Right ventricle myocardium inferior (tissue), 1 donor: ENCODE data around the gene TNFAIP2. TPM values are rescaled to one million over a fixed set of nuclear protein-coding genes. Genes with fewer than 3 reads are reported as not detected.
"Not testable (repeated sequence)": the region's sequence is repeated elsewhere in the genome, so short reads cannot be mapped to it uniquely, and the experiment has no call there.

Source experiments
- ATAC-seq: fragments of 200-7000 bp; cut with Tn5 transposase; one replicate; pipeline ENCODE4 v1.9.1; 2020; ENCODE audit warnings: mild to moderate bottlenecking, moderate library complexity
- DNase-seq: peaks from one replicate; pipeline ENCODE4 v3.0.0; 2021; ENCODE audit errors: missing footprints
- intact Hi-C: fragments of 100-400 bp; cut with DNase I; formaldehyde crosslinking; loops from one replicate; pipeline ENCODE4 v1.11.0; 2022
- total RNA-seq: library from RNA; stranded (reverse); fragmentation: NEBNext Ultra II Directional; extraction: Animal tissue kit (Norgen Biotek cat#: 25700); gene quantifications from one replicate; pipeline ENCODE4 v1.2.1, GENCODE V29; 2021
- donor health status: DM: no; HTN: yes; CAD: no; lungs with severe emphysema.

TNFAIP2 gene
- total RNA-seq, 1 donor from 2014 or later, result 56.5 TPM

DNA sequence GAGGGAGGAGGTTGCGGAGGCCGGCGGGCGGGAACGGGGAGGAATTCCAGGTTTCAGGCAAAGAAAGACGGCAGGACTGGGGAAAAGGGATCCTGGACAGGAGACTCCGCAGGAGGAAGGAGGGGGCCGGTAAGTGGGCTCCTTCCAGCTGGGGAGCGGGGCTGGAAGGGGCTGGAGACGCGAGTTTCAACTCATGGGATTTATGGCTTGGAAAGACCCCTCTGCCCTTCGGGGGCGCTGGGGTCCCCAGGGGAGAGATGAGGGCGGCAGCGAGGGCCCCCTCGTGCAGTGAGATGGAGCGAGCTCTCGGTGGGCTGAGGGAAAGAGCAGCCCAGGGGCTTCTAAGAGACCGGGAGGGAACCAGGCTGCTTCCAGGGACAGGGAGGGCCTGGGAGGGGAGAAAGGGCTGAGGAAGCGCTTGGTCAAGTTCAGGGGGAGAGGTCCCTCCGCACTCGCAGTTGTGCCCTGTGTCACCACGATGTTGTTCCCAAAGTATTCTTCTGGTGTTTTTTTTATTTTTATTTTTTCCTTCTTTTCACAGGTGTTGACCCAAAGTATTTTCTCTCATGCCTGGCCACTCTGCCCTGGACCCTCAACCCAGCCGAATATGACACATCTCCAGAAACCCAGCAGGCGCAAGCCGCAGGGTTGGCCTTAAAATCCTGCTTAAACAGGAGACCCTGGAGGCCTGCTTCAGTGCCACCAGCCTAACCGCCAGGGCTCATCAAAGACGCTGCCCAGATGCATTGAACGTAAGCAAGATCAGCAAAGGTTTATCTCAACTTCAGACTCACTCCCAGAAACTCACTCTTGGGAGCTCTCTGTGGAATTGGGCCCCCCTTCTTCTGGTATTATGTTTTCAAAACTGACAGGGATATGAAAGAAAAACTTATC is 16.1 kb downstream of the TNFAIP2 start:
- intact Hi-C loops, result loop anchor here (5.0 kb wide), 1 partner anchor 32 kb away; no protein-coding TSS in a partner anchor
- DNase-seq (no peak), ATAC-seq (no peak)

DNA sequence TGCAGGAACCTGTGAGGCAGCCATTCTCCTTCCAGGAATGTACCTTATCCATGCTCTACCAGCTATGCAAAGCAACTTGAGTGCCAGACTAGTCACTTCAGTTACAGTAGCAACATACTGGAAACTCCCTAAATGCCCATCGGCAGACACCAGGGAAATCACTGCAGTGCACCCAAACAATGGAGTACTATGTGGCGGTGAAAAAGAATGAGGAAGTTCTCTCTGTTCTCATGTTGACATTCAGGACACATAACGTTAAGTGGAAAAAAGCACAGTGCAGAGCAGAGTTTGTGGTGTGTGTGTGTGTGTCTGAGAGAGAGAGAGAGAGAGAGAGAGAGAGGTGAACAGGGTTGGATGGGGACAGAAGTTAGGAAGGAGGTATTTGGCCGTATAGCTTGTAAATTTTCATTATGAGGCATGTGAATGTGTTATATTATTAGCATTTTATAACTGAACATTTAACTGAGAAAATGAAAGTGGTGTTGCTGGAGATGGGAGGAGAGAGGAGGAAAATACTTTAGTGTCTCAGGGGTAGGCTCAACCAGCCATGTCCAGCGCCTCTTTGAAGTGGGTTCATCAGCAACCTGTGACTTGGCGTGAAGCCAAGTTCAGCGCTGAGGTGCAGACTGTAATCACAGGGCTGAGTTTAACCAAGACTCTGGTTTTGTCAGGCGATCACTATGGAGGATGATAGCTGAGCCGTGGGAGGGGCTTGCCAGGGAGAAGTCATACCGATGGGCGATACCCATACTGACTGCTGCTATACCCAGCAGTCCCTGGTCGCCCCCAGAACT is 17.3 kb downstream of the TNFAIP2 start:
- no peak for DNase-seq

DNA sequence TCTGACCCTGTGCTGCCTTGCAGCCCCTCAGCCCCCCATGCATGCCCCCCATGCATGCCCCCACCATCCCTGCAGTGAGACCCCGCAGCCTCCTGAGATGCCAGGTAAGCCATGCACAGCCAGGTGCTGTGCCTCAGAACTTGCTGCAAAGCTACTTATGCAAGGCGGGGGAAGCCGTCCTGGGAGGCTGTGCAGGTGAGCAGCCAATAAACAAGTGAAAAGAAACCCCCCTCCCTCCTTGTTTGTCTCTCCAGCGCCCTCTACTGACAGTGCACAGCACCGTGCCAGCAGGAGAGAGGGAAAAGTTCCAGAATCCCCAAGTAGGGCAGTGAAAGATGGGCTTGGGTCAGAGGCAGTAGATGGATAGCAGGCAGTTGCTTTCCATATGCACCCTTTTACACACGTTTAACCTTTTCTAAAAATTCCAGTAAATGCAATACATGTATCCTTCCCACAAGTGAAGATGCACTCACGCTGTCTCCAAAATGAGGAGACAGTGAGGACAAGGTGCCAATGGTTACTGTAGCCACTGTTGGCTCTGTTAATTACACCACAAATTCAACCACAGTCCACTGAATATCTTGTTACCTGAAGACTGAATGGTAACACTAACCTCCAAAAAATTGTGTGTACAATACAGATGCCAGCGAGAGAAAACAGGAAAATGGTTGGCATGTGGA is 18.0 kb downstream of the TNFAIP2 start:
- ATAC-seq (no peak), DNase-seq (no peak)
- intact Hi-C loops, result loop anchor here (5.0 kb wide), 1 partner anchor 34 kb away; no protein-coding TSS in a partner anchor

More for the DNA sequence above, 17.3 kb downstream of the TNFAIP2 start:
- intact Hi-C loops, result loop anchor here (5.0 kb wide), 1 partner anchor 33 kb away; no protein-coding TSS in a partner anchor
- no peak for ATAC-seq

DNA sequence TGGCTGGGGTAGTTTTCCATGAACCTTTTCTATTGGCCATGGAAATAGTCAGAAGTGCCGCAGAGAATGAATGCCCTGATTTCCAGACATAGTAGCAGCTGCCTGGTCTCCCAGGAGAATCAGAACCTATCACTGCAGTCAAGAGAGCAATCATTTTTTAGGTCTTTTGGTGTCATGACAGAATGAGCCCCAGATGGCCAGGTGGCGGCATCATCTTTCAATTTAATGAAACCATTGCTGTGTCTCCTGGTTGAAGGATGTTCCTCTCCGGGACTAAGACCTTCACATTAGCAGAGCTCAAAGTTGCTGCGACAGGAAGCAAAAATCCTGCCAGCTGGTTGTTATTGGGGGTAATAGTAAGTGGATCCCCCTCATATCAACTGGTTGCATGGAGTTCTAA is 18.8 kb downstream of the TNFAIP2 start:
- no peak for DNase-seq
- ATAC-seq, result no peak
- intact Hi-C loops, result loop anchor here (5.0 kb wide), 1 partner anchor 35 kb away; no protein-coding TSS in a partner anchor

DNA sequence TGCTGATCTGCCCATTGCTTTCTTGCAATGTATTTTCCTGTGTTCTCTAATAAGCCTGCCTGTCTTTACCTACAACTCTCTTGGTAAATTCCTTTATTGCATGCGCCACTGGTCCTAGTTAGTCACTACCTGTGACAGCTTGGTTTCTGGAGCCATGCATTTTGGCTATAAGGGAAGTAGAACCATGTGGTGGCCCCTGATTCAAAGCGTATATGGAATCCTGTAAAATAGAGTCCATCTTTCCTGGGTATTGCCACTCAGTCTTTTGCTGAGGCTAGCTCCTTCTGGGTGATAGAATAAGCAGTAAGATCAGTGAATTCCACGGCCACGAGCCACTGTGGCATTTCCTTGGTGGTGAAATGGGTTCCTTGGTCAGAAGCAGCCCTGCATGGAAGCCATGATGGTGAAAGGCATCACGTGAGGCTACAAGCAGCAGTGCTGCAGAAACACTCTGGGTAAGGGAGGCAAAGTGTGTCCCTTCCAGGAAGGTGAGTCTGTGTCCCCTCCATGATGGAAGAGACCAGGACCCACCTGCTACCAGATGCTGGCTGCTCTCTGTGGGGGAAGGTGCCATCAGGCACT is 19.6 kb downstream of the TNFAIP2 start:
- intact Hi-C loops, result loop anchor here (5.0 kb wide), 1 partner anchor 36 kb away; no protein-coding TSS in a partner anchor

DNA sequence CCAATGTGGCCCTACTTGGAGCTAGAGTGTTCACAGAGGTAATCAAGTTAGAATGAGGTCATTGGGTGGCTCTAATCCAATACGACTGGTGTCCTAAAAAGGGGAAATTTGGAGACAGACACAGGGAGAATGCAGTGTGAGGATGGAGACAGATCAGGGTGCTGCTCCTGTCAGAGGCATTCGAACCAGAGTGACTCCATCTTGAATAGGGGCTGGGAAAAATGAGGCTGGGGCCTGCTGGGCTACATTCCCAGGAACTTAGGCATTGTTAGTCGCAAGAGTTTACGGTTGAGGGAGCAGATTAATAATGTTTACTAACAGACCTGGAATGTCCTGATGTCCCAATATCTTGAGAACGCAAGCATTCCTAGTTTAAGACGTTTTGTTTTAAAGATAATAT is 20.2 kb downstream of the TNFAIP2 start:
- ATAC-seq (no peak), DNase-seq (no peak)
- intact Hi-C loops, result loop anchor here (5.0 kb wide), 1 partner anchor 36 kb away; no protein-coding TSS in a partner anchor

More for the DNA sequence above, 19.6 kb downstream of the TNFAIP2 start:
- no peak for ATAC-seq
- no peak for DNase-seq

DNA sequence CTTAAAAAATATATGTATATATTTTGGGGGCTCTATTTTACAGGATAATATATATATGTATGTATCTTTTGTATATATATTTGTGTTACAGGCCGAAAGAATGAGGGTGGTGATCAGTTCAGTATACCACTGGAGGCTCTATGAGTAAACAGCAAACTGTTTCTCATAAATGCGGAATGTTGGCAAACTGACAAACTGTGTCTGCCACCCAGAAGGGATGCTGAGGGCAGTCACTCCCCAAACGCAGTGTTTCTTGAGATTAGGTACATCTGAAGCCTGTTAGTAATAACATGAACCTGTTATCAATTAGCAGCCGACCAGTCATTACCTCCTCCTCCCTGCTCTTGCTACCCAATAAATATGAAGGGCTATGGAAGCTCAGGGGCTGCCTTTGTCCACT is 20.8 kb downstream of the TNFAIP2 start:
- intact Hi-C loops, result loop anchor here (5.0 kb wide), 1 partner anchor 37 kb away; no protein-coding TSS in a partner anchor
- DNase-seq (no peak), ATAC-seq (no peak)

DNA sequence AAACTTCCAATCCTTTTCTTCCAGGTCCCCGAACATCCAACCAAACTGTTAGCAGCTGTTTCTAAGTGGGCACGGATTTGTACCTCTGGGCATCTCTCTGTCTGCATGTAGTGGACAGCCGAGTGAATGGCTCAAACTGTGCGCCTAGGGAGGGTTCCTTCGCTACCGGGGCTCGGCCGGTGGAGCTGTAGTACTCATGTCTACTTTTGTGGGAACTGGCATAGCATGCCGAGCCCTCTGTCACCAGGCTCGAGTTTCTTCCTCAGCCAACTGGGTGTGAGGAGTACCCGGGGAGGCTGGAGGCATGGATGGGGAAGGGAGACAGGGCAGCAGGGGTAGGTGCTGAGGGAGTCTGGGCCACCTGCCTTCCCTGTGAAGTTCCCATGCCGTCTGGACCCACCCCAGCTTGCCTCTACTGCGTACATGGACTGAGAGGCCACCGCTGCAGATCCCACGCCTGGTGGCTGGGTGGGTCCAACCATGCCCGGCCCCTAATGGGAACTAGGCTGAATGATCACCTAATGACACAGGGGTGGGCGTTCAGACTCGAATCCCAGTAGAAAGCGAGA is 23.0 kb downstream of the TNFAIP2 start:
- intact Hi-C loops, result no loop called here
- ATAC-seq, result no peak
- DNase-seq, result no peak

DNA sequence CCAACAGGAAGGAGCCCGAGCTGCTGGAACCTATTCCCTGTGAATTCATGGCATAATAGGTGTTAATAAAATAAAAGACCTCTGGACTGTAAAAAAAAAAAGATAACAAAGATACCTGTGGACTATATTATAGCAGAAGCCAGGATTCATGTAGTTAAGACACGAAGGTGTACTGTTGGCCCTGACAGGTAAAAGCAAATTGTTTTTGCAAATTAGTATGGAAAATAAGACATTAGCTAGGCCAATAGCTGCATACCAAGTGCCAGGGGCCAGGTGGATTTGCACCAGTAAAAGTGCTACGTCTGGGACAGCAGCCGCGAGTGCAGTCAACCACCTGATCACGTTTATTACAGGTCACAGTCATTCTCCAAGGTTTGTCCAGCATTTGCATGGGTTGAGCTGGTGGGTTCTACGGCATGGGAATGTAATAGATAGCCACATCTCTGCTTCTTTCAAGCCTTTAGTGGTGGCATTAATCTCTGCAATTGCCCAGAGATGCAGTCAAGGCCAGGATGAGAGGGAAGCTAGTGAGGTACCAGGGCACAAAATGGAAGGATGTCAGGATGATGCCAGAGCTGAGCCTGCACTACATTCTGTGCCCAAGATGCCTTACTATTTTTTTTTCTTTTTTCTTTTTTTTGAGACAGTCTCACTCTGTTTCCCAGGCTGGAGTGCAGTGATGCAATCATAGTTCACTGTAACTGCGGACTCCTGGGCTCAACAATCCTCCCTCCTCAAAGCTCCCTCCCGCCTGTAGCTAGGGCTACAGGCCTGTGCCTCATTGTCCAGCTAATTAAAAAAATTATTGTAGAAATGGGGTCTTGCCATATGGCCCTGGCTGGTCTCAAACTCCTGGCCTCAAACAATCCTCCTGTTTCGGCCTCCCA is 26.3 kb downstream of the TNFAIP2 start:
- no peak for ATAC-seq
- no peak for DNase-seq
- intact Hi-C loops, result no loop called here

DNA sequence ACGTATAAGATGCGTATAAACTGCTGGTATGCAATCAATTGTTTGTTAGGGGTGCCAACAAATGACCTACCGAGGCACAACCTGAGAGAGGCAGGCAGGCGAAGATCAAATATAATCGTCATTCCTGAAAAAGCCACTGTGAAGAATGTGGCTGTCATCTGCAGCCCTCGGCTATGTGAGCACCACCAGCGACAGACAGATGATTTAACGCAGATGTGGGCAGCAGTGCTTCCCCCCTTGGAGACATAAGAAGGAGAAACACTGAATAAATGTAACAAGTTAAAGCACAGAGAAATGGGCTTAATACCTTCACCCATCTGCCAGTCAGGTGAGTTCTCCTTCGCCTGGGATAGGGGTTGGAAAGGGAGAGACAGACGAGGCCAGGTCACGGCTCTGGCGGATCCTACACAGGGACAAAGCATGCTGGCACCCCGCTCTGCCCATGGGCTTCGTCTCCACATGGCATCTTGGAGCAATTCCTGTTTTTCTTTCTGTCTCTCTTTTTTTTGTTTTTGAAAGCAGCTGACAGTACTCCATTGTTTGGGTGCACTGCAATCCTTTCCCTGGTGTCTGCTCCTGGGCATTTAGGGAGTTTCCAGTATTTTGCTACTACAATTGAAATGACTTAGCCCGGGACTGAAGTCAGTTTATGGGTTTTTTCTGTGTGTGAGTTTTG is 28.1 kb downstream of the TNFAIP2 start:
- intact Hi-C loops, result no loop called here
- ATAC-seq (no peak), DNase-seq (no peak)

DNA sequence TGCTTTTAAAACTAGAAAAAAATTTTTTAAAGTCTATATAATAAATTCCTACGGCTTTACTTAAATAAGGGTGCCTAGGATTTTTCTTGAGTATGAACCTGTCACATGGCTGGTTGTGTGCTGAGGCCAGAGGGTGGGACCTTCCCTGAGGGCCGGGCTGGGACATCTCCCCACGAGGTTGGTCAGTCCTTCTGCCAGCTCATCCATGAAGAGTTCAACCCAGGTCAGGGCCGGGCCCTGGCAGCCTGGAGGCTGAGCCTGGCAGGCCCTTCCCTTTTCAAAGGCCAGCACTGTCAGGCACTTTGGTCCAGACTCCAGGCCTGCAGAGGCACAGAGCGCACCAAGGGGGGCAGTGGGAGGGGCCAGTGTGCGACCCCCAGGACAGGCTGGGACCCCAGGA is 31.7 kb downstream of the TNFAIP2 start:
- ATAC-seq (peak; percentile 98), DNase-seq (peak; percentile 87)
- intact Hi-C loops, result no loop called here

DNA sequence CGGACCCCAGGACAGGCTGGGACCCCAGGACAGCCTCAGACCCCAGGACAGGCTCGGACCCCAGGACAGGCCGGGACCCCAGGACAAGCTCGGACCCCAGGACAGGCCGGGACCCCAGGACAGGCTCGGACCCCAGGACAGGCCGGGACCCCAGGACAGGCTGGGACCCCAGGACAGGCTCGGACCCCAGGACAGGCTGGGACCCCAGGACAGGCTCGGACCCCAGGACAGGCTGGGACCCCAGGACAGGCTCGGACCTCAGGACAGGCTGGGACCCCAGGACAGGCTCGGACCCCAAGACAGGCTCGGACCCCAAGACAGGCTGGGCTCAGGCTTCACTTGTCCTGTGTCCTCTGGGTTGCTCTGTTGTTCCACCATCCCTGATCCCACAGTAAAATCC is 32.2 kb downstream of the TNFAIP2 start:
- DNase-seq, intact Hi-C loops, ATAC-seq: not testable (repeated sequence)

DNA sequence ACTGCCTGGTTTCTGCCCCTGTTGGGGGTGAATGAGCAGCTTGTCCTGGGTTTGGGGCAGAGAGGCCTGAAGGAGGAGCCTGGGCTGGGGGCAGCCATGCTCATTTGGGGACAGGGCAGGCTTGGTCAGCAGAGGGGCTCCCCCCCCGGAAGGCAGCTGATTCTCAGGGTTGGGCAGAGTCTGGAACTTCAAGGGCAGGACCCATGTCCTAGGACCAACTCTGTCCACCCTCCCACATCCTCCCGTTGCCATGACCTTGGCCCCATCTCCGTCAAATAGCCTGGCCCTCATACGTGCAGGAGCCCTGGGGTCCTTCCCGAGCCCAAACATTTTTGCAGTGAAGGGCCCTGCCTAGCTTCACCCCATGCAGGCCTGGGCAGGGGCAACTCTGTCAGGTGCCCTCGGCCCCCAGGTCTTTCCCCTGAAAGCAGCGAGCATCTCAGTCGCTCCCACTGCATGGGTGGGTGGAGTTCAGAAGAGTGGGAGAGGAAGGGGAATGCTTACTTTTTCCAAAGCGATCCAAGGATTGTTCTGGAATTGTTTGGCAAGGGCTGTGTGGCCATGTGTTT is 32.6 kb downstream of the TNFAIP2 start:
- intact Hi-C loops, result no loop called here
- no peak for DNase-seq
- no peak for ATAC-seq

DNA sequence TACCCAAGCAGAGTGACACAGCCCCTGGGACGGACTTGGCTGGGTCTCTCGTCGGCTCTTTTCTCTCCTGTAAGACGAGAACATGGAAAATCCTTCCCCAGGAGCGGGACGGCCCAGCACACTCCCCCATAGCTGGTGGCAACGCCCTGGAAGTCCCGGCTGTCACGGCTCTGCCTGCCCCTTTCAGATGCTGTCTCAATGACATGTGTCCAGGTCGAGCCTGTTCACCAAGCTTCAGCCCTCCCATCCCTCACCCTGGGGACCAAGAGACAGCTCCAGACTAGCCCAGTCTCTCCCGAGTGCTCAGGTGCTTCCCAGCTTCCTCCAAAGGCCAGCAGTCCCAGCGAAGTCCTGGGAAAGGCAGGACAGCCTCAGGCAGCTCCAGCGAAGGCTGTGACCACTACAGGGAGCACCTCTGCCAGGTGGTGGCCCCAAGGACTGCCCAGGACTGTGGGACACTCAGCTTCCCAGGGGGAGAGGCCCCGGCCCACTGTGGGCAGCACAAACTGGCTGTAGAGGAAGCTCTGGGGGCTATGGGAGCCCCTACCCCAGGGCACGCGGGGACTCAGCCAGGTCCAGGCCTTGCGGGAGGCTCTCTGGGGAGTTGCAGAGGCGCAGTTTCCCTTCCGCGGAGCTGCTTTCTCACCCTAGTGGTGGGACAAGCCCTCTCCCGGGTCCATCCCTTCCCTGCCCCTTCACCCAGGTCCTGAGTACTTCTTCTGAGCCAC is 33.6 kb downstream of the TNFAIP2 start:
- no peak for ATAC-seq
- intact Hi-C loops, result no loop called here
- no peak for DNase-seq

DNA sequence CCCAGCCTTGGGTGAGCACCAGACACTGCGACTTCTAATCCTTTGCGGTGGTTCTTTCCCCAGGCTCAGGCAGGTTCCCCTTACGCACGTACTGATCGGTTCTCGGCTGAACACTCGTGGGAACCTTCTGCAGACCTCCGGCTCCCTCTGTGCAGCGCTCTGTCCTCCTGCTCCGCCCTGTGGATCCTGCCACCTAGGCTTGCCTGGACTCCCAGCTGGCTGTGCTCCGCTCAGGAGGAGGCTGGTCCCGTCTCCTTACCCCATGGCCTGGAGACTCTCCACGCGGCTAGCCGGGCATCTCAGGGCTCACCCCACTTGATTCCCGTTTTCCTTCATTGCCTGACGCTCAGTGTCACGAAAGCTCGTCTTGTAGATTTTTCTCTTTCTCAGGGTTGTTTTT is 34.7 kb downstream of the TNFAIP2 start:
- DNase-seq (no peak), ATAC-seq (no peak)
- intact Hi-C loops, result no loop called here

DNA sequence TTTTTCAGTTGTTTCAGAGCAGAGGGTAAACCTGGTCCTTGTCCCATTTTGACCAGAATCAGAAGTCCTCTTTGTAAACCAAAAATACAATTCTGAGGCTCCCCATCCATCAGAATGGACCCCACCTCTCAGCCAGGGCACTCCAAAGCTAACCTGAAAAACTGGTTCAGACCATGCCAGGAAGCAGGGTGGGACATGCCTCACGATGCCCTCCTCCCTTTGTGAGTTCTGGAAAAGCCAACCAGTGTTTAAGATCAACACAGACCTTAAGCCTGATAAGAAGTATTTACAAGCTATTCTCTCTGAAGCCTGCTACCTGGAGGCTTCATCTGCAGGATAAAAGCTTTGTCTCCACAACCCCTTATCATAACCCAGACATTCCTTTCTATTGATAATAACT is 35.4 kb downstream of the TNFAIP2 start:
- DNase-seq (no peak), ATAC-seq (no peak)

More for the DNA sequence above, 35.4 kb downstream of the TNFAIP2 start:
- intact Hi-C loops, result no loop called here
